GM12873 (cell line): ENCODE measurements around the gene STXBP3.

Experiments used
- TF ChIP-seq, protein P1 (sequence below): IDR thresholded peaks from 2 replicates; pipeline ENCODE4 v1.5.1; 2012; ENCODE audit warnings: low read depth, mild to moderate bottlenecking, moderate library complexity, low read length, control low read depth; ENCODE audit not compliant: insufficient read depth; ENCODE audit errors: missing control alignments

STXBP3 gene

DNA sequence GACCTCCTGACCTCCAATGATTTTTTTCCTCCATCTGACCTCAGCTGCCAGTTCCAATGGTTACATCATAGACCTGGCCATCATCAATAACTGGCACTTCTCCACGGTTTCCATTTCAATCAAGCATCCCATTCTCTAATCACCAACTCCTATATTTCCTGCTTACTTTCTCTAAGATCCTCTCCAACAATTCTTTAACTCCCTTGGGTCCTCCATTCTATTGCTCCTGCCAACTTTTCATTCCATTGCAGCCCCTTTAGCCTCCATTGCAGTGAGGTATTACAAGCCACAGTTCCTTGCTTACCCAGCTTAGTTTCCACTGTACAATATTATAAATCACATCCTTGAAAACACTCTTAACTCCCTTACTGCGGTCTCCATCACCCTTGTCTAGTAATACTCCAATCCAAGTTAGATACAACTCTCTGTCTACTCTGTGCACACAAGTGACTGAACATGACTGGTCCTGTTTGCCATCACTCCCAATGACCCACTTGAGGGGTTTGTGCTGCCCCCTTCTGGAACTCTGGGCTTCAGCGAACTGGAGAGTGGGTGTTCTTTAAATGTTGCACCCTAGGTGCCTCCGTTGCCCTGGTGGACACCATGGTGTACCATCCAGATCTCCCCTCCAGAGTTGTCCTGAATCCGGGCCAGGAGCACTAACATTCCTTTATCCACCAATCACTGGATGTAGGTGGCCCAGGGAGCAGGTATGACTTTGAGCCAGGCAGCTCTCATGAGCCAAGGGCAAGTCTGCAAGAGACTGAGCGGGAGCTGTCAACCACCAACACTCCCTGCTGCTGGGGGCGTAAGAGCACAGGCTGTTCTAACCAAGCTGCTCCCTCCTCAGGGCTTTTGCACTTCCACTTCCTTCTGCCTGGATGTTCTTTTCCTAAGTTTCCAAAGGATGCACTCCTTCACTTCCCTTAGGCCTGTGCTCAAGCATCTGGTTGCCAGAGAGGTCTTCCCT lies 37.5 kb upstream of the STXBP3 start:
- TF ChIP-seq, protein P1, sequence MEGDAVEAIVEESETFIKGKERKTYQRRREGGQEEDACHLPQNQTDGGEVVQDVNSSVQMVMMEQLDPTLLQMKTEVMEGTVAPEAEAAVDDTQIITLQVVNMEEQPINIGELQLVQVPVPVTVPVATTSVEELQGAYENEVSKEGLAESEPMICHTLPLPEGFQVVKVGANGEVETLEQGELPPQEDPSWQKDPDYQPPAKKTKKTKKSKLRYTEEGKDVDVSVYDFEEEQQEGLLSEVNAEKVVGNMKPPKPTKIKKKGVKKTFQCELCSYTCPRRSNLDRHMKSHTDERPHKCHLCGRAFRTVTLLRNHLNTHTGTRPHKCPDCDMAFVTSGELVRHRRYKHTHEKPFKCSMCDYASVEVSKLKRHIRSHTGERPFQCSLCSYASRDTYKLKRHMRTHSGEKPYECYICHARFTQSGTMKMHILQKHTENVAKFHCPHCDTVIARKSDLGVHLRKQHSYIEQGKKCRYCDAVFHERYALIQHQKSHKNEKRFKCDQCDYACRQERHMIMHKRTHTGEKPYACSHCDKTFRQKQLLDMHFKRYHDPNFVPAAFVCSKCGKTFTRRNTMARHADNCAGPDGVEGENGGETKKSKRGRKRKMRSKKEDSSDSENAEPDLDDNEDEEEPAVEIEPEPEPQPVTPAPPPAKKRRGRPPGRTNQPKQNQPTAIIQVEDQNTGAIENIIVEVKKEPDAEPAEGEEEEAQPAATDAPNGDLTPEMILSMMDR = peak; percentile 63

DNA sequence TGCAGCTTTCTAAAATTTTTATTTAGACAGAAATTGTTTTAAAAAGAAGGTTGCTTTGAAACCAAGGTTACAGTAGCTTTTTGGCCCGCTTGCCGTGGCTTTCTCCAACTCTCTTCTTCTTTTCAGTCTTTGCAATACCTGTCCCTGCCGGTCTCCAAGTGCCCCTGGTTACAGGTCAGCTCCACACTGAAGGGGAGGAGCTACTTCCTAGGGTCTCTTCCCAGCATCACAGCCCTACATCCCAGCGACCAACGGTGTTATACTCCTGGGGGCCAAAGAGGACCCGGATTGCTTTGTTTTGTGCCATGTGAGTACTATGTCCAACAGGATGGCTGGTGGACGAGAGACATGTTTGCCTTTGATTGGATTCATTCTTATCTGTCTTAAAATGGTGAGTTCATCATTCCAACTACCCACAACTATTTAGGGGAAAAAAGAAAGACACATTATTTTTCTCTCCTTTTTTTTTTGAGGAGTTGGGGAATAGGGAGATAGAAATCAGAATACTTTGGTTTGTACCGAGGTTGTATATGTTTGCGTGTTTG lies 33.8 kb upstream of the STXBP3 start, which contains the start of gene FNDC7:
Gene FNDC7, plus strand, starts transcription at position 303 of the 545 bp plus-strand sequence. Its CDS starts 26 bp downstream, at position 329.
- TF ChIP-seq, protein P1 = no peak

DNA sequence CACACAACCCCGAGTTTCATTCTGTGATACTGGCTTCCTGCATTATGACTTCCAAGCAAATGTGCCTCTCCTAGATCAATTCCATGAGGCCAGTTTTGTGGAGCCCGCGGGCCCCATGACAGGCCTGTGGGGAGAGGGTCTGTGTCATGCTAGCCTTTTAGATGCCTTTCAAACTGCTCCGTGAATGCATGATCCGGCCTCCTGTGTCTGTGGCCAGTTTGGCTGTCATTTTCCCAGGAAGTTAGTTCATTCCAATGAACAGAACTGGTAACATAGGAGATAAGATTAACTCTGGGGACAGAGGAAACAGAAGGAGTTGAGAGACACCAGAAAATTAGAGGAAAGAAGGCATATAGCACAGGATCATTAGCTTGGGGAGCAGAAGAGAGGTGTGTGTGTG lies 30.5 kb upstream of the STXBP3 start:
- TF ChIP-seq, protein P1 = no peak

DNA sequence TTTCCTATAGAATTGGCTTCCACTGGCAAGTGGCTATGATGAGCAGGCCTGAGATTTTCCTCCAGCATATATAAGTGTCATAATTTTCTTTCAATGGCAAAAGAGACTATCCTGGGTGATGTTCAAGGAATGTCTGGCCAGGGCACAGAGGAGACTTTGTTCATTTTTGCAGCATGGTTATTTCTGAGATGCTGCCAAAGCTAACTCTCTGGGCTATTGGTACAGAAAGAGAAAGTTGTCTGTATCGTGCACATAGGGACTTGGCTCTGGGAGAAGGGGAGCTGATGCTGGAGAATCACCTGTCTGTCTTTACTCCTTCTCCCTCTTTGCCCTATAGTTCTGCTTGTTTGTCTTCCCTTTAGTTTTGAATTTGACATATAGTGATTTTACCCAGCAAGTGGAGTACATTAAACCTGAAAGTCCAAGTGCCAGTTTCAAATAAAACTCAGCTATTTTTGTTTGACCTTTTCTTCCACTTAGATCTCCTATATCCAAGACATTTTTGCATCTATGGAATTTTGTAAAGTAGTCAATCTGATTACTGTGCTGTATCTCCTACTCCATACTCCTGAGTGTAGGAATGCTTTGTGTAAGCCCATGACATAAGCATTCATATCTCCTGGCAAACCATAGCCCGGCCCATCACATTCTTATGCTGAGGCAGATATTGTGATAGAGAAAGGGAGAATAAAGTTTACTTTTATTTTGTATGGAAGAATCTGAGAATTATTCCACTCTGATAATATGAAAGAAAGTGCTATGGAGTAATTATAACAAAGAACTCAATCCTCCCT lies 29.8 kb upstream of the STXBP3 start:
- TF ChIP-seq, protein P1 = no peak

DNA sequence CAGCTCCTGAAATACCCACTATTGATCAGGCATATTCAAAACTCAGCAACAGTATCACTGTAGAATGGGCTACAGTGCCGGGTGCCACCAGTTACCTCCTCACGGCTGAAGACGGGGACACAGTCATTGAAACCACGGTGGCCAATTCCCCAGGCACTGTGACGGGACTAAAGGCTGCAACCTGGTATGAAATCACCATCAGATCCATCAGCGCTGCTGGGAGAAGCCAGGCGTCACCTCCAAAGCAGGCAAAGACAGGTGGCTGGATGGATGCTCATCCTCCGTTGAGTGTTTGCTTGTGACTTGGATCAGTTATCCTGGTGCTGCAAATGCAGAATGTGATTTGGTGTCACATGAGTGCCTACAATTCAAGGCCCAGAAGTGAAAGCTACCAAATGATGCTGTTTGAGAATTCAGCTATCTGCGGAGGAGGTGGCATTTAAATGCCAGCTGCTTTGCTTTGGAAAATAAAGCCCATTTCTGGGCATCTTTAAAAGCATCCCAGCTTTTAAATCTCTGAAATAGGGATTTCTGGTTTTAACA lies 28.6 kb upstream of the STXBP3 start:
- TF ChIP-seq, protein P1 = no peak

DNA sequence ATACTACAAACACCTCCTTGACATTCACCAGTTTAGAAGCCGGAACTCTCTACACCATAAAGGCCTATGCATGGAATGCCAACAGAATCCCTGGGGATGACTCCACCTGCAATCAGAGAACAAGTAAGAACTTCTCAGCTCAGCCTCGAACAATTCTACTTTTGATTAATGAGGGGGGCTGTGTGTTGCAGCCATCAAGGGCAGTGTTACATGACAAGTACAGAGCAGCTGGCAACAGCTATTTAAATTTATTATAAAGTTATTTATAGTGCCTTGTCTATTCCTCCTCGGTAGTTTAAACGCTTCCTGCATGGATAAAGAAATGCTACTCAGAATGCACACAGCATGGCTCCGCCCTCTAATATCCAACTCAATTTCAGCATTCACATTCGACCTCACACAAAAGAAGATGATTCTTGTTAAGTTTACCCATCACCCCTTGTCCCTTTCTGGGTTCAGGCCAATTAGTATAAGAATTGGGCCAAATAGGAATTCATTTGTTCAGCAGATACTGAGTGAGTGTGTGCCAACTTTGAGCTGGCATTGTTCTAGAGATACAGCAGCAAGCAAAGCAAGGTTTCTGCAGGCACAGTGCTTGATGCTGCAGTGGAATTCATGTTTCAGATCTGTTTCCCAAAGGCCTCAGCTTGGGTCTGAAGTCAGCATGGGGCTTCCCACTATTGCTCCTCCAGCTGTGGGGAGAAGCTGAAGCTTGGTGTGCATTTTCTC lies 27.4 kb upstream of the STXBP3 start:
- TF ChIP-seq, protein P1 = no peak
